HEK293 (cell line): ENCODE results near the gene PNPLA6.
A peak's percentile ranks its signal among the peaks of the same experiment; 100 is the strongest.

ENCODE experiments used
- CTCF ChIA-PET: fragments of 350-600 bp; formaldehyde crosslinking; extraction: SDS; loops from one replicate; lab custom pipeline; 2021; ENCODE audit warnings: antibody characterized with exemption; lab: Yijun Ruan, JAX
- POLR2A ChIA-PET: fragments of 300-600 bp; formaldehyde crosslinking; extraction: SDS; loops from one replicate; lab custom pipeline; 2020; ENCODE audit warnings: antibody characterized with exemption, inconsistent platforms; lab: Yijun Ruan, JAX
- H3K27ac ChIP-seq: fragments of 200-500 bp; sonication (Bioruptor generic); 2 replicates; pipeline ENCODE4 v1.5.1; 2014; ENCODE audit warnings: low read depth, low read length, control low read depth, inconsistent platforms; ENCODE audit errors: extremely low read depth
- H3K36me3 ChIP-seq, 2 experiments: fragments of 200-500 bp in 1 of 2; sonication (Bioruptor generic) in 1 of 2; 1 replicate in 1 of 2; 2 replicates in 1 of 2; pipeline ENCODE4 v1.5.1; 2014 to 2017; ENCODE audit warnings: inconsistent platforms in 2 of 2, low read length in 2 of 2; ENCODE audit not compliant: control insufficient read depth in 2 of 2, insufficient read depth in 1 of 2
- H3K4me1 ChIP-seq: fragments of 200-500 bp; sonication (Bioruptor generic); 2 replicates; pipeline ENCODE4 v1.5.1; 2014; ENCODE audit warnings: mild to moderate bottlenecking, low read length, inconsistent platforms; ENCODE audit not compliant: control insufficient read depth, insufficient read depth
- H3K4me3 ChIP-seq: 2 replicates; pipeline ENCODE4 v1.5.1; 2011; ENCODE audit warnings: low read depth, mild to moderate bottlenecking, control low read depth, low read length, moderate library complexity
- H3K9me3 ChIP-seq: fragments of 200-500 bp; sonication (Bioruptor generic); 2 replicates; pipeline ENCODE4 v1.5.1; 2014; ENCODE audit warnings: low read depth, low read length, inconsistent platforms; ENCODE audit not compliant: control insufficient read depth, insufficient read depth
- MEIS1 ChIP-seq: sonication (generic); formaldehyde crosslinking; IDR thresholded peaks from 2 replicates; pipeline ENCODE4 v1.8.1; 2022; ENCODE audit warnings: missing genetic modification reagents, mild to moderate bottlenecking, borderline replicate concordance
- TCF7L2 ChIP-seq: IDR thresholded peaks from 2 replicates; pipeline ENCODE4 v1.6.1; 2011; ENCODE audit warnings: low read depth, mild to moderate bottlenecking, inconsistent platforms, low read length, moderate library complexity, borderline replicate concordance
- TRIM28 ChIP-seq: IDR thresholded peaks from 2 replicates; pipeline ENCODE4 v1.6.1; 2011; ENCODE audit warnings: low read length, control low read depth, borderline replicate concordance
- ZBTB21 ChIP-seq: fragments of 450-650 bp; formaldehyde crosslinking; IDR thresholded peaks from 2 replicates; pipeline ENCODE4 v1.5.1; 2017; ENCODE audit warnings: missing biosample characterization, missing genetic modification characterization
- ZFP3 ChIP-seq: fragments of 450-650 bp; formaldehyde crosslinking; IDR thresholded peaks from 2 replicates; pipeline ENCODE4 v1.5.1; 2016; ENCODE audit warnings: low read depth, missing biosample characterization, missing genetic modification characterization
- ZIC2 ChIP-seq: fragments of 450-650 bp; formaldehyde crosslinking; IDR thresholded peaks from 2 replicates; pipeline ENCODE4 v1.5.1; 2016; ENCODE audit warnings: missing biosample characterization, missing genetic modification characterization
- ZNF121 ChIP-seq: fragments of 450-650 bp; formaldehyde crosslinking; IDR thresholded peaks from 2 replicates; pipeline ENCODE4 v1.5.1; 2016; ENCODE audit warnings: missing biosample characterization, missing genetic modification characterization
- ZNF132 ChIP-seq: fragments of 450-650 bp; formaldehyde crosslinking; IDR thresholded peaks from 2 replicates; pipeline ENCODE4 v1.5.1; 2017; ENCODE audit warnings: missing biosample characterization, missing genetic modification characterization, borderline replicate concordance
- ZNF174 ChIP-seq: fragments of 450-650 bp; formaldehyde crosslinking; IDR thresholded peaks from 2 replicates; pipeline ENCODE4 v1.5.0; 2017; ENCODE audit warnings: missing biosample characterization, mild to moderate bottlenecking, missing genetic modification characterization
- ZNF202 ChIP-seq: fragments of 450-650 bp; formaldehyde crosslinking; IDR thresholded peaks from 2 replicates; pipeline ENCODE4 v1.5.1; 2016; ENCODE audit warnings: missing biosample characterization, missing genetic modification characterization, borderline replicate concordance
- ZNF473 ChIP-seq: fragments of 450-650 bp; formaldehyde crosslinking; IDR thresholded peaks from 2 replicates; pipeline ENCODE4 v1.5.1; 2017; ENCODE audit warnings: missing biosample characterization, missing genetic modification characterization
- ZNF571 ChIP-seq: fragments of 450-650 bp; formaldehyde crosslinking; IDR thresholded peaks from 2 replicates; pipeline ENCODE4 v1.5.0; 2017; ENCODE audit warnings: missing biosample characterization, missing genetic modification characterization
- ZNF623 ChIP-seq: fragments of 450-650 bp; formaldehyde crosslinking; IDR thresholded peaks from 2 replicates; pipeline ENCODE4 v1.5.1; 2016; ENCODE audit warnings: missing biosample characterization, missing genetic modification characterization
- ZNF670 ChIP-seq: fragments of 450-650 bp; formaldehyde crosslinking; IDR thresholded peaks from 2 replicates; pipeline ENCODE4 v1.5.1; 2016; ENCODE audit warnings: missing biosample characterization, missing genetic modification characterization, low read depth
- TF ChIP-seq, protein P1 (sequence below): fragments of 450-650 bp; IDR thresholded peaks from 2 replicates; pipeline ENCODE4 v1.5.1; 2018; ENCODE audit warnings: missing biosample characterization, mild to moderate bottlenecking, missing genetic modification characterization
- TF ChIP-seq, protein P2 (sequence below): fragments of 450-650 bp; formaldehyde crosslinking; IDR thresholded peaks from 2 replicates; pipeline ENCODE4 v1.5.1; 2016; ENCODE audit warnings: missing biosample characterization, missing genetic modification characterization, low read depth
- TF ChIP-seq, protein P3 (sequence below): fragments of 450-650 bp; formaldehyde crosslinking; IDR thresholded peaks from 2 replicates; pipeline ENCODE4 v1.5.1; 2016; ENCODE audit warnings: missing biosample characterization, missing genetic modification characterization, borderline replicate concordance

The PNPLA6 gene

DNA sequence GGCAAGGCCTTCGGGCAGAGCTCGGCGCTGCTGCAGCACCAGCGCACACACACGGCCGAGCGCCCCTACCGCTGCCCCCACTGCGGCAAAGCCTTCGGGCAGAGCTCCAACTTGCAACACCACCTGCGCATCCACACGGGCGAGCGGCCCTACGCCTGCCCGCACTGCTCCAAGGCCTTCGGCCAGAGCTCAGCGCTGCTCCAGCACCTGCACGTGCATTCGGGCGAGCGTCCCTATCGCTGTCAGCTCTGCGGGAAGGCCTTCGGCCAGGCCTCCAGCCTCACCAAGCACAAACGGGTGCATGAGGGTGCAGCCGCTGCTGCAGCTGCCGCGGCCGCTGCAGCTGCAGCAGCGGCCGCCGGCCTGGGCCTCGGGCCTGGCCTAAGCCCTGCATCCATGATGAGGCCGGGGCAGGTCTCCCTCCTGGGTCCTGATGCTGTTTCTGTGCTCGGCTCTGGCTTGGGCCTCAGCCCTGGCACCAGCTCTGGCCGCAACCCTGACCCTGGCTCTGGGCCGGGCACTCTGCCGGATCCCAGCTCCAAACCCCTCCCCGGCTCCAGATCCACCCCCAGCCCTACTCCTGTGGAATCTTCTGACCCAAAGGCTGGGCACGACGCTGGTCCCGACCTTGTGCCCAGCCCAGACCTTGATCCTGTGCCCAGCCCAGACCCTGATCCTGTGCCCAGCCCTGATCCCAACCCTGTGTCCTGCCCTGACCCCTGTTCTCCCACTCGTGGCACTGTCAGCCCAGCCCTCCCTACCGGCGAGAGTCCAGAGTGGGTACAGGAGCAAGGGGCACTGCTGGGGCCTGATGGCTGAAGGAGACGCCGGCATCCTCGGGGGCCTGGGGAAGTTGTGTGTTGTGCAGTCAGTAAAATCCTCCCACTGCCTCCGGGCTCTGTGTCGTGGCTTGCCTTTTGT is 15.1 kb upstream of the PNPLA6 start:
- no peak overlapping the region for H3K27ac ChIP-seq
- H3K36me3 ChIP-seq = peaks cover 0 to 8% of the 10 kb centered on the region in 2 experiments; a peak in 1 of 3 replicates
- no peaks in the 10 kb centered on the region for H3K9me3 ChIP-seq
- POLR2A ChIA-PET = interaction anchor here (0.6 to 3.3 kb wide), 4 partner anchors 8 to 418 kb away, joined by 4 to 27 read pairs (median 6); partner anchors contain the start of gene PNPLA6
- H3K4me3 ChIP-seq = no peak overlapping the region
- TF ChIP-seq ZNF473 (tag by site-specific recombination) (no peak), TCF7L2 (no peak)
- TF ChIP-seq, protein P1, sequence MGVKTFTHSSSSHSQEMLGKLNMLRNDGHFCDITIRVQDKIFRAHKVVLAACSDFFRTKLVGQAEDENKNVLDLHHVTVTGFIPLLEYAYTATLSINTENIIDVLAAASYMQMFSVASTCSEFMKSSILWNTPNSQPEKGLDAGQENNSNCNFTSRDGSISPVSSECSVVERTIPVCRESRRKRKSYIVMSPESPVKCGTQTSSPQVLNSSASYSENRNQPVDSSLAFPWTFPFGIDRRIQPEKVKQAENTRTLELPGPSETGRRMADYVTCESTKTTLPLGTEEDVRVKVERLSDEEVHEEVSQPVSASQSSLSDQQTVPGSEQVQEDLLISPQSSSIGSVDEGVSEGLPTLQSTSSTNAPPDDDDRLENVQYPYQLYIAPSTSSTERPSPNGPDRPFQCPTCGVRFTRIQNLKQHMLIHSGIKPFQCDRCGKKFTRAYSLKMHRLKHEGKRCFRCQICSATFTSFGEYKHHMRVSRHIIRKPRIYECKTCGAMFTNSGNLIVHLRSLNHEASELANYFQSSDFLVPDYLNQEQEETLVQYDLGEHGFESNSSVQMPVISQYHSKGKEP (tag by site-specific recombination) = peak; percentile 66; the same call in 1 of the 2 replicates
- TF ChIP-seq, protein P2, sequence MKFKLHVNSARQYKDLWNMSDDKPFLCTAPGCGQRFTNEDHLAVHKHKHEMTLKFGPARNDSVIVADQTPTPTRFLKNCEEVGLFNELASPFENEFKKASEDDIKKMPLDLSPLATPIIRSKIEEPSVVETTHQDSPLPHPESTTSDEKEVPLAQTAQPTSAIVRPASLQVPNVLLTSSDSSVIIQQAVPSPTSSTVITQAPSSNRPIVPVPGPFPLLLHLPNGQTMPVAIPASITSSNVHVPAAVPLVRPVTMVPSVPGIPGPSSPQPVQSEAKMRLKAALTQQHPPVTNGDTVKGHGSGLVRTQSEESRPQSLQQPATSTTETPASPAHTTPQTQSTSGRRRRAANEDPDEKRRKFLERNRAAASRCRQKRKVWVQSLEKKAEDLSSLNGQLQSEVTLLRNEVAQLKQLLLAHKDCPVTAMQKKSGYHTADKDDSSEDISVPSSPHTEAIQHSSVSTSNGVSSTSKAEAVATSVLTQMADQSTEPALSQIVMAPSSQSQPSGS (tag by site-specific recombination) = no peak
- TF ChIP-seq, all 188 proteins: peak for 1
- H3K4me1 ChIP-seq = peaks cover 5% of the 10 kb centered on the region
- CTCF ChIA-PET = interaction anchor here (1.0 to 1.2 kb wide), 2 partner anchors 48 to 140 kb away, joined by 3 to 8 read pairs; no protein-coding TSS in a partner anchor

DNA sequence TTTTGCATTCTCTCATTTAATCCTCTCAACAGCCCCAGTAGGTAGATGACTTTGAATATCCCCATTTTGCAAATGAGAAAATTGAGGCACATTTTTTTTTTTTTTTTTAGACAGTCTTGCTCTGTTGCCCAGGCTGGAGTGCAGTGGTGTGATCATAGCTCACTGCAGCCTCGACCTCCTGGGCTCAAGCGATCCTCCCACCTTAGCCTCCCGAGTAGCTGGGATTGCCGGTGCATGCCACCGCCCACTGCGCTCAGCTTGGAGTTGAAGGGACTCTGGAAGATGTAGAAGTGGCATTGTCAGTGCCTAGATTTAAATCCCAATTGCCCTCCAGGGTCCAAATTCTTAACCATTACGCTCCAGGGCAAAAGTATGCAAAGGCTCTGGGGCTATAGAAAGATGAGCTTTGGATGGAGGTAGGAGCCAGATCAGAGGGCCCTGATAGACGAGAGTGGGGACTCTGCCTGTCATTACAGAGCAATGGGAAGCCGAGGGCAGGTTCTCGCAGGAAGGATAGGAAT is 13.9 kb upstream of the PNPLA6 start:
- Histone ChIP-seq H3K9me3 (no peaks in the 10 kb centered on the region), H3K4me3 (no peak overlapping the region), H3K27ac (no peak overlapping the region), H3K36me3 (peaks cover 0 to 17% of the 10 kb centered on the region in 2 experiments; a peak in 1 of 3 replicates), H3K4me1 (0 out of 2 replicates have a peak, but pooled peaks cover 2% of the 10 kb centered on the region)
- ChIA-PET POLR2A (interaction anchor here (0.7 to 3.3 kb wide), 9 partner anchors 9 to 1193 kb away, joined by 3 to 27 read pairs (median 7); partner anchors contain the start of gene PNPLA6), CTCF (interaction anchor here (0.7 to 1.8 kb wide), 5 partner anchors 13 to 255 kb away, joined by 3 to 9 read pairs (median 3); no protein-coding TSS in a partner anchor)
- peak; percentile 15; the same call in 1 of the 2 replicates for TF ChIP-seq ZNF623 (tag by site-specific recombination)
- no peak for TF ChIP-seq TRIM28
- peak; percentile 54; the same call in 1 of the 2 replicates for TF ChIP-seq ZNF121 (tag by site-specific recombination)

DNA sequence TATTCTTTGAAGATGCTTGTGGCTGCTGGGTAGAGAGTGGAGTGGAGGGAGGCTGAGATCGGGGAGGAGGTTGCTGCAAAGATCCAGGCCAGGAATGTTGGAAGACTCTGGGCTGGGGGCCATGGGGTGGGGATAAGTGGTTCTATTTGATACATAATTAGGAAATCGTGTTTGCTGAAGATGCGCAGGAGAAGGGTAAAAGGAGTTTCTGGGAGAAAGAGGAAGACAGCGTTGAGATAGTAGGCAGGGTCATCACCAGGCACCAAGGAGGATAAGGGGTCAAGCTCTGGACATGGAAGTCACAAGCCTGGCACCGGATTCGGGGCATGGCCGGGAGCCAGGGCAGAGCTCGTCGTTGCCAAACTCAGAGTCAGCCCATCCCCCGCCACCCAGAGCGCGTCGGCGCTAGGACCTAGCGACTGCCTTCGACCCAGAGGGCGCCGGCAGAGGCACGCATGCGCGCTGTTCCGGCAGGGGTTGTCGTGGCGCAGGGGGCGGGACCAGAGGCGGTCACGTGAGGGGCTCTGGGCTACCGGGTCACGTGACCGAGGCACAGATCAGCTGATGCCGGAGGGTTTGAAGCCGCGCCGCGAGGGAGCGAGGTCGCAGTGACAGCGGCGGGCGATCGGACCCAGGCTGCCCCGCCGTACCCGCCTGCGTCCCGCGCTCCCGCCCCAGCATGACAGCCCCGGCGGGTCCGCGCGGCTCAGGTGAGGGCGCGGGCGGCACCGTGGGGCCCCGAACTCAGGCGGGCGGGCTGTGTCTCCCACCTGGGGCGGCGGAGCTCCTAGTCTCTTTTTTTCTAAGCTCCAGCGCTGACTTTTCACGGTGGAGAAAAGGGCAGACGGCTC is 13.2 kb upstream of the PNPLA6 start, which contains the start of gene MCOLN1:
Gene MCOLN1, plus strand, starts transcription at position 553 of the 851 bp plus-strand sequence. Its CDS starts 127 bp downstream, at position 680.
- Histone ChIP-seq H3K4me3 (peak within 1 kb of the TSS; percentile 63), H3K4me1 (0 out of 2 replicates have a peak, but pooled peaks cover 2% of the 10 kb centered on the region), H3K36me3 (peaks cover 0 to 20% of the 10 kb centered on the region in 2 experiments; a peak in 1 of 3 replicates), H3K27ac (no peak within 1 kb of the TSS), H3K9me3 (no peaks in the 10 kb centered on the region)
- ChIA-PET CTCF (interaction anchor here (0.6 to 1.8 kb wide), 6 partner anchors 10 to 332 kb away, joined by 3 to 9 read pairs (median 4); no protein-coding TSS in a partner anchor), POLR2A (interaction anchor here (0.7 to 3.3 kb wide), 12 partner anchors 10 to 1194 kb away, joined by 3 to 27 read pairs (median 4); partner anchors contain the start of genes CAMSAP3, PET100, PNPLA6 and XAB2)
- no peak for TF ChIP-seq ZNF132 (tag by site-specific recombination)
- TF ChIP-seq, protein P2 (tag by site-specific recombination) = no peak
- TF ChIP-seq, protein P3, sequence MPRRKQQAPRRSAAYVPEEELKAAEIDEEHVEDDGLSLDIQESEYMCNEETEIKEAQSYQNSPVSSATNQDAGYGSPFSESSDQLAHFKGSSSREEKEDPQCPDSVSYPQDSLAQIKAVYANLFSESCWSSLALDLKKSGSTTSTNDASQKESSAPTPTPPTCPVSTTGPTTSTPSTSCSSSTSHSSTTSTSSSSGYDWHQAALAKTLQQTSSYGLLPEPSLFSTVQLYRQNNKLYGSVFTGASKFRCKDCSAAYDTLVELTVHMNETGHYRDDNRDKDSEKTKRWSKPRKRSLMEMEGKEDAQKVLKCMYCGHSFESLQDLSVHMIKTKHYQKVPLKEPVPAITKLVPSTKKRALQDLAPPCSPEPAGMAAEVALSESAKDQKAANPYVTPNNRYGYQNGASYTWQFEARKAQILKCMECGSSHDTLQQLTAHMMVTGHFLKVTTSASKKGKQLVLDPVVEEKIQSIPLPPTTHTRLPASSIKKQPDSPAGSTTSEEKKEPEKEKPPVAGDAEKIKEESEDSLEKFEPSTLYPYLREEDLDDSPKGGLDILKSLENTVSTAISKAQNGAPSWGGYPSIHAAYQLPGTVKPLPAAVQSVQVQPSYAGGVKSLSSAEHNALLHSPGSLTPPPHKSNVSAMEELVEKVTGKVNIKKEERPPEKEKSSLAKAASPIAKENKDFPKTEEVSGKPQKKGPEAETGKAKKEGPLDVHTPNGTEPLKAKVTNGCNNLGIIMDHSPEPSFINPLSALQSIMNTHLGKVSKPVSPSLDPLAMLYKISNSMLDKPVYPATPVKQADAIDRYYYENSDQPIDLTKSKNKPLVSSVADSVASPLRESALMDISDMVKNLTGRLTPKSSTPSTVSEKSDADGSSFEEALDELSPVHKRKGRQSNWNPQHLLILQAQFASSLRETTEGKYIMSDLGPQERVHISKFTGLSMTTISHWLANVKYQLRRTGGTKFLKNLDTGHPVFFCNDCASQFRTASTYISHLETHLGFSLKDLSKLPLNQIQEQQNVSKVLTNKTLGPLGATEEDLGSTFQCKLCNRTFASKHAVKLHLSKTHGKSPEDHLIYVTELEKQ = peak; percentile 75
- TF ChIP-seq ZIC2 (tag by site-specific recombination) = no peak
- no peak for TF ChIP-seq MEIS1 (CRISPR knock-in tag)
- no peak for TF ChIP-seq ZNF202
- peak; percentile 72 for TF ChIP-seq ZBTB21 (tag by site-specific recombination)
- TF ChIP-seq ZFP3 (tag by site-specific recombination) = no peak
- no peak for TF ChIP-seq ZNF670
- no peak for TF ChIP-seq ZNF174 (tag by site-specific recombination)
- no peak for TF ChIP-seq ZNF571 (tag by site-specific recombination)
